Neural progenitor cell (in vitro differentiated cells): Measurements from ENCODE around the gene PRKAB1. TPM values are rescaled to one million over a fixed set of nuclear protein-coding genes. Genes with fewer than 3 reads are reported as not detected.

ENCODE experiments used
- DNase-seq: peaks from one replicate; pipeline ENCODE4 v3.0.0-alpha.2; 2016; ENCODE audit warnings: low spot score
- H2AFZ ChIP-seq: fragments of 200-600 bp; sonication (generic); replicated peaks from 2 replicates; pipeline ENCODE4 v1.6.1; 2016; ENCODE audit warnings: antibody characterized with exemption
- H3F3A ChIP-seq: fragments of 200-600 bp; sonication (generic); 2 replicates; pipeline ENCODE4 v1.6.1; 2016; ENCODE audit warnings: antibody characterized with exemption, low read depth
- H3K27ac ChIP-seq: fragments of 200-600 bp; sonication (generic); 2 replicates; pipeline ENCODE4 v1.5.1; 2016; ENCODE audit warnings: mild to moderate bottlenecking
- H3K27me3 ChIP-seq: fragments of 200-600 bp; sonication (generic); 2 replicates; pipeline ENCODE4 v1.6.1; 2016; ENCODE audit warnings: mild to moderate bottlenecking, moderate library complexity
- H3K36me3 ChIP-seq: fragments of 200-600 bp; sonication (generic); 2 replicates; pipeline ENCODE4 v1.5.1; 2016
- H3K4me1 ChIP-seq: fragments of 200-600 bp; sonication (generic); 2 replicates; pipeline ENCODE4 v1.6.1; 2016; ENCODE audit warnings: mixed run types
- H3K4me2 ChIP-seq: fragments of 200-600 bp; sonication (generic); 2 replicates; pipeline ENCODE4 v1.6.1; 2016
- H3K4me3 ChIP-seq: fragments of 200-600 bp; sonication (generic); 2 replicates; pipeline ENCODE4 v1.5.1; 2016
- H3K79me2 ChIP-seq: fragments of 200-600 bp; sonication (generic); 2 replicates; pipeline ENCODE4 v1.6.1; 2016; ENCODE audit warnings: low read depth
- H3K9ac ChIP-seq: fragments of 200-600 bp; sonication (generic); 2 replicates; pipeline ENCODE4 v1.6.1; 2016
- H3K9me3 ChIP-seq: fragments of 200-600 bp; sonication (generic); 2 replicates; pipeline ENCODE4 v1.5.1; 2016; ENCODE audit warnings: low read depth
- H4K20me1 ChIP-seq: fragments of 200-600 bp; sonication (generic); 2 replicates; pipeline ENCODE4 v1.6.1; 2016; ENCODE audit warnings: low read depth
- H3K27ac Mint-ChIP-seq: 3 replicates; pipeline ENCODE4 v1.8.0; 2021; ENCODE audit warnings: mixed read lengths
- H3K27me3 Mint-ChIP-seq: 2 replicates; pipeline ENCODE4 v1.8.0; 2022; ENCODE audit warnings: low read depth, mild to moderate bottlenecking, inconsistent platforms, moderate library complexity, mixed read lengths; ENCODE audit not compliant: insufficient read depth
- H3K36me3 Mint-ChIP-seq: 3 replicates; pipeline ENCODE4 v1.8.0; 2021; ENCODE audit warnings: mixed read lengths
- H3K4me1 Mint-ChIP-seq: 3 replicates; pipeline ENCODE4 v1.8.0; 2021; ENCODE audit warnings: mixed read lengths
- H3K4me3 Mint-ChIP-seq: 3 replicates; pipeline ENCODE4 v1.8.0; 2021; ENCODE audit warnings: mild to moderate bottlenecking, moderate library complexity, mixed read lengths
- H3K9me3 Mint-ChIP-seq: 3 replicates; pipeline ENCODE4 v1.8.0; 2020; ENCODE audit warnings: mixed read lengths
- CTCF ChIP-seq: fragments of 200-600 bp; sonication (generic); IDR thresholded peaks from 2 replicates; pipeline ENCODE4 v1.5.1; 2017; ENCODE audit warnings: antibody characterized with exemption, mild to moderate bottlenecking
- EZH2 ChIP-seq: fragments of 200-600 bp; sonication (generic); IDR thresholded peaks from 2 replicates; pipeline ENCODE4 v1.6.1; 2017; ENCODE audit warnings: antibody characterized with exemption, mild to moderate bottlenecking, moderate library complexity
- EZH2phosphoT487 ChIP-seq: fragments of 200-600 bp; sonication (generic); IDR thresholded peaks from 2 replicates; pipeline ENCODE4 v1.6.1; 2017; ENCODE audit warnings: antibody characterized with exemption
- total RNA-seq: library from RNA; depleted of rRNA; stranded (reverse); fragments of >200 nt; gene quantifications from 2 replicates; pipeline ENCODE4 v1.2.3, GENCODE V29; 2015; ENCODE audit warnings: low replicate concordance

PRKAB1 gene
- total RNA-seq, 1 donor from 2014 or later: 24.5 TPM

- H3K36me3 ChIP-seq: no peaks in the 10 kb centered on the region
- H3K4me2 ChIP-seq: no peak overlapping the region
- no peak overlapping the region for H3K27ac ChIP-seq
- no peak for DNase-seq
- Mint-ChIP-seq H3K27ac (no peak overlapping the region), H3K4me3 (no peak overlapping the region), H3K9me3 (no peaks in the 10 kb centered on the region), H3K27me3 (no peaks in the 10 kb centered on the region), H3K36me3 (no peaks in the 10 kb centered on the region), H3K4me1 (no peaks in the 10 kb centered on the region)
- H2AFZ ChIP-seq: no peak overlapping the region
- no peaks in the 10 kb centered on the region for H3F3A ChIP-seq
- no peaks in the 10 kb centered on the region for H3K79me2 ChIP-seq
- H3K4me1 ChIP-seq: no peaks in the 10 kb centered on the region
- H3K9me3 ChIP-seq: no peaks in the 10 kb centered on the region
- H3K4me3 ChIP-seq: no peak overlapping the region
- TF ChIP-seq EZH2phosphoT487: no peak
- no peak for TF ChIP-seq EZH2
- no peak for TF ChIP-seq CTCF
- H4K20me1 ChIP-seq: no peaks in the 10 kb centered on the region
- H3K27me3 ChIP-seq: peaks cover 20% of the 10 kb centered on the region
- no peak overlapping the region for H3K9ac ChIP-seq
Observed at GRCh38 chr12:119624966-119625365, 43.0 kb upstream of the PRKAB1 start.

- H3K9me3 Mint-ChIP-seq: no peaks in the 10 kb centered on the region
- no peak overlapping the region for H2AFZ ChIP-seq
- no peaks in the 10 kb centered on the region for H3K4me1 ChIP-seq
- no peaks in the 10 kb centered on the region for H4K20me1 ChIP-seq
- H3K4me3 ChIP-seq: no peak overlapping the region
- no peak for TF ChIP-seq EZH2phosphoT487
- TF ChIP-seq EZH2: no peak
- no peak overlapping the region for H3K4me2 ChIP-seq
- no peaks in the 10 kb centered on the region for H3F3A ChIP-seq
- no peaks in the 10 kb centered on the region for H3K79me2 ChIP-seq
- DNase-seq: no peak
- H3K27ac Mint-ChIP-seq: no peak overlapping the region
- H3K36me3 Mint-ChIP-seq: no peaks in the 10 kb centered on the region
- no peaks in the 10 kb centered on the region for H3K4me1 Mint-ChIP-seq
- no peak overlapping the region for H3K9ac ChIP-seq
- no peaks in the 10 kb centered on the region for H3K36me3 ChIP-seq
- no peak overlapping the region for H3K4me3 Mint-ChIP-seq
- H3K27ac ChIP-seq: no peak overlapping the region
- peaks cover 2% of the 10 kb centered on the region for H3K27me3 Mint-ChIP-seq
- no peaks in the 10 kb centered on the region for H3K9me3 ChIP-seq
- H3K27me3 ChIP-seq: peaks cover 11% of the 10 kb centered on the region
Observed at GRCh38 chr12:119627019-119627643, 40.8 kb upstream of the PRKAB1 start.

GRCh38 chr12:119627686-119628085, 40.2 kb upstream of the PRKAB1 start:
- no peak overlapping the region for H2AFZ ChIP-seq

More at GRCh38 chr12:119627686-119628085, 40.2 kb upstream of the PRKAB1 start:
- Histone ChIP-seq H3K27ac (no peak overlapping the region), H3K9ac (no peak overlapping the region), H3K9me3 (no peaks in the 10 kb centered on the region), H3F3A (no peaks in the 10 kb centered on the region), H3K4me3 (no peak overlapping the region), H3K79me2 (no peaks in the 10 kb centered on the region), H4K20me1 (no peaks in the 10 kb centered on the region), H3K36me3 (no peaks in the 10 kb centered on the region), H3K4me1 (no peaks in the 10 kb centered on the region), H3K27me3 (peaks cover 6% of the 10 kb centered on the region), H3K4me2 (no peak overlapping the region)
- no peaks in the 10 kb centered on the region for H3K9me3 Mint-ChIP-seq
- no peak overlapping the region for H3K27ac Mint-ChIP-seq
- H3K36me3 Mint-ChIP-seq: no peaks in the 10 kb centered on the region
- TF ChIP-seq EZH2phosphoT487 (no peak), EZH2 (no peak), CTCF (no peak)
- DNase-seq: no peak
- H3K4me1 Mint-ChIP-seq: no peaks in the 10 kb centered on the region
- no peak overlapping the region for H3K4me3 Mint-ChIP-seq
- peaks cover 2% of the 10 kb centered on the region for H3K27me3 Mint-ChIP-seq
